ENCODE measurements around the gene HMHB1. TPM values are rescaled to one million over a fixed set of nuclear protein-coding genes. Genes with fewer than 3 reads are reported as not detected.

The HMHB1 gene
- polyA plus RNA-seq, 1 donor from 2014 or later = not detected

DNA sequence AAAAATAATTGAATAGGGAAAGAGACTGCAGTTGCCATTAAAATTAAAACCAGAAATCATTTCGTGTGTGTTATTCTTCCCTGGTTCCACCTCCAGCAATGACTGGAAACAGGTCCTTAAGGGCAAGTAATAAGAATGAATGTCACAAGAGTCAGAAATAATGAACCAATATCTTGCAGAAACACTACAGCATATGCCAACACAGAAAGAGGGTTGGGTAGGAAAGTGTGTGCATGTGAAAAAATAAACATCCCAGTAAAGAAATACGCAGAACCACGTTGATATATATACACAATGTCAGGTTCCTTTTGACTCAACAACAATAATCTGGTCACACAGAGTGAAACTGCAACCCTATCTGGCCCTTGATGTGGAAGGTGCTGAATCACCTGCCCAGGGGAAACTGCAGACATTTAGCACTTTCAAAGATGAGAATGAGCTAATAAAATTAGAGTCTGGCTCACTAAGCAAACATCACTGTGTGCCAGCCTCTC lies 15.0 kb downstream of the HMHB1 start:
- H3K4me1 Mint-ChIP-seq = peaks cover 0 to 9% (median 5%) of the 10 kb centered on the region in 3 donors
- no peaks in the 10 kb centered on the region for H3K9me3 Mint-ChIP-seq
- H3K36me3 Mint-ChIP-seq = no peaks in the 10 kb centered on the region
- no peak overlapping the region for H3K27ac Mint-ChIP-seq
- no peak overlapping the region for H3K4me3 Mint-ChIP-seq
- no peaks in the 10 kb centered on the region for H3K27me3 Mint-ChIP-seq

DNA sequence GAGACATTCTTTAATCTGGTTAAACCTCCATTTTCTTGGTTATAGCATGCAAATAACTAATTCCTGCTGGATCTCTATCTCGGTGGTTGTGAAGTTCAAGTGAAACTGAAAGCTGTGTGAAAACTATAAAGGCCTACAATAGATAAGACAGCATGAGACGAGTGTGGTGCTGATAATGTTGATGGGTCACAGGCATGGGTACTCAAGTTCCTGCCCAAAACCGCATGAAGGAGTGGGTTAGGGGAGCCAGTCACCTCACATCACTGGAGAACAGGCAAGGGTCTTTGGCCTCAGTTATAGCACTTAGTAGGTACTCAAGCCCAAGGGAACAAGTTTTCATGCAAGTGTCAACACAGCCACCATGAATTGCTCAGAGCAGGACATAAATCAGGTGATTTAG lies 16.7 kb downstream of the HMHB1 start:
- Mint-ChIP-seq H3K27me3 (no peaks in the 10 kb centered on the region), H3K36me3 (no peaks in the 10 kb centered on the region), H3K4me1 (peaks cover 0 to 9% (median 5%) of the 10 kb centered on the region in 3 donors), H3K4me3 (no peak overlapping the region), H3K9me3 (no peaks in the 10 kb centered on the region), H3K27ac (no peak overlapping the region)

- no peak overlapping the region for H3K4me3 Mint-ChIP-seq
Measured at GRCh38 chr5:143833177-143833576, 21.2 kb downstream of the HMHB1 start.

GRCh38 chr5:143835251-143835650 lies 23.3 kb downstream of the HMHB1 start:
- Mint-ChIP-seq H3K27ac (no peak overlapping the region), H3K27me3 (peaks cover 2% of the 10 kb centered on the region), H3K4me3 (no peak overlapping the region), H3K36me3 (no peaks in the 10 kb centered on the region), H3K9me3 (no peaks in the 10 kb centered on the region), H3K4me1 (no peaks in the 10 kb centered on the region)

More at GRCh38 chr5:143833177-143833576, 21.2 kb downstream of the HMHB1 start:
- H3K27me3 Mint-ChIP-seq = no peaks in the 10 kb centered on the region
- peaks cover 0 to 8% (median 5%) of the 10 kb centered on the region in 3 donors for H3K4me1 Mint-ChIP-seq
- H3K9me3 Mint-ChIP-seq = no peaks in the 10 kb centered on the region
- H3K36me3 Mint-ChIP-seq = no peaks in the 10 kb centered on the region
- no peak overlapping the region for H3K27ac Mint-ChIP-seq

- Mint-ChIP-seq H3K27me3 (peaks cover 2% of the 10 kb centered on the region), H3K27ac (no peak overlapping the region), H3K36me3 (no peaks in the 10 kb centered on the region), H3K9me3 (no peaks in the 10 kb centered on the region), H3K4me3 (no peak overlapping the region), H3K4me1 (no peaks in the 10 kb centered on the region)
Measured at GRCh38 chr5:143836161-143836725, 24.3 kb downstream of the HMHB1 start.

DNA sequence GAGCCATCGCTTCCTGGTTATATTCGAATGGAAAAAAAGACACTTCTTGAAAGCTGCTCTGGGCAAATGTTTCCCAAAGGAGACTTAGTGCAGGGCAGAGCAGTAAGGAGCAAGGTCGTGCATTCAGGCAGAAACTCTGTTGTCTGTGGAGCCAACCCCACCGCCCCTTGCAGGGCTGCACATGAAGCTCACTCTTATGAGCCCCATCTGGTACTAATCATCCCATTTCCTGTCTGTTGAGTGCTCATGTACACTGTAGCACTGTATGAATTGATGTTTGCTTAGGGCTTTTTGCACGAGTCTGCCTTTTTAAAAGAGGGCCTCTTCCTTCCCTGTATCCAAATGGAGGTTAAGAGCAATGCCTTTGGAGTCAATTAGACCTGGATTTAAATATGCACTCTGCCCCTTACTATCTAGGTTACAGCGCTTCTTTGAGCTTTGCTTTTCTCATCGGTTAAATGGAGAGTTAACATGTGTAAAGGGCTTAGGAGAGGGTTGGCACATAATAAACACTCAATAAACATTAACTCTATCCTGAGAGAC lies 25.4 kb downstream of the HMHB1 start:
- H3K4me1 Mint-ChIP-seq = no peaks in the 10 kb centered on the region
- H3K27me3 Mint-ChIP-seq = peaks cover 3% of the 10 kb centered on the region
- H3K4me3 Mint-ChIP-seq = no peak overlapping the region
- H3K9me3 Mint-ChIP-seq = no peaks in the 10 kb centered on the region
- no peaks in the 10 kb centered on the region for H3K36me3 Mint-ChIP-seq
- H3K27ac Mint-ChIP-seq = no peak overlapping the region

GRCh38 chr5:143841446-143841845 lies 29.5 kb downstream of the HMHB1 start:
- Mint-ChIP-seq H3K27ac (no peak overlapping the region), H3K4me1 (no peaks in the 10 kb centered on the region), H3K4me3 (no peak overlapping the region), H3K9me3 (no peaks in the 10 kb centered on the region), H3K36me3 (no peaks in the 10 kb centered on the region), H3K27me3 (peaks cover 3% of the 10 kb centered on the region)

- Mint-ChIP-seq H3K27me3 (peaks cover 3% of the 10 kb centered on the region), H3K27ac (no peak overlapping the region), H3K4me3 (no peak overlapping the region), H3K36me3 (no peaks in the 10 kb centered on the region), H3K9me3 (no peaks in the 10 kb centered on the region), H3K4me1 (no peaks in the 10 kb centered on the region)
Measured at GRCh38 chr5:143842920-143843319, 31.0 kb downstream of the HMHB1 start.

- no peaks in the 10 kb centered on the region for H3K4me1 Mint-ChIP-seq
- no peaks in the 10 kb centered on the region for H3K9me3 Mint-ChIP-seq
- H3K36me3 Mint-ChIP-seq = no peaks in the 10 kb centered on the region
- peaks cover 3% of the 10 kb centered on the region for H3K27me3 Mint-ChIP-seq
- H3K27ac Mint-ChIP-seq = no peak overlapping the region
- H3K4me3 Mint-ChIP-seq = no peak overlapping the region
Measured at GRCh38 chr5:143843461-143843860, 31.5 kb downstream of the HMHB1 start.

- Mint-ChIP-seq H3K4me1 (no peaks in the 10 kb centered on the region), H3K27ac (no peak overlapping the region), H3K27me3 (no peaks in the 10 kb centered on the region), H3K4me3 (no peak overlapping the region), H3K36me3 (no peaks in the 10 kb centered on the region), H3K9me3 (peaks cover 0 to 2% (median 0%) of the 10 kb centered on the region in 3 donors)
Measured at GRCh38 chr5:143850050-143850683, 38.2 kb downstream of the HMHB1 start.

DNA sequence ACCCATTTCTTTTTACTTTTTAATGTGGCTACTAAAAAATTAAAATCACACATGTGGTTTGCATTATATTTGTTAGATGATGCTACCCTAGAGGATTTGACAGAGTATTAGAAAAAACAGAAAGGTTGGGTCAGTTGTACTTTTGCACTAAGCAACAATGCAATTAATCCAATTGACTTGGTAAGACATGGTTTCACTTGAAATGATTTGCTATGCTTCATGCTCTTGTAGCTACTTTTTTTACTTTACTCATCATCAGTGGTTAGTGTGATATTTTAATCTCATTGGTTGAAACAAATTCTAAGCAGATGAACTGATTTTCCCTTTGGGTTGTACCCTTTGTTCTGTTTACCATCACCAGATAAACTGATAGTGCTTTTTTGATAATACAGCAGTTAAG lies 39.4 kb downstream of the HMHB1 start:
- Mint-ChIP-seq H3K27ac (no peak overlapping the region), H3K4me1 (no peaks in the 10 kb centered on the region), H3K27me3 (no peaks in the 10 kb centered on the region), H3K36me3 (no peaks in the 10 kb centered on the region), H3K4me3 (no peak overlapping the region), H3K9me3 (peaks cover 0 to 3% (median 0%) of the 10 kb centered on the region in 3 donors)

DNA sequence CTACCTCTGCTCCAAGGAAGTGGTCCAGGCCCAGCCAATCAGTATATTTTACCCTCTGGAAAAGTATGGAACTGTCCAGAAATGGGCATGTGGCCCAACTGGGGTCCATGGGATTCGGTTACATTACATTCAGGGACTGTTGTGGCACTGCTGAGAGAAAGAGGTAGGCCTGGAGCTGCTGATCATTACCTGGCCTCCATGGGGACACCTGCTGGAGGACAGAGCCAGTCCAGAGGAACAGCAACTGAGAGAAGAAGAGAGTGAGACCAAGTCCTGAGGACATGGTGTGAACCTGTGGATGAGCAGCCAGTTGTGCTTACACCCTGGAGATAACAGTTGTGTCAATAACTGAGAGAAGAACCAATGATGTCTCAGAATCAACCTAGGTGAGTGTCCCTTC lies 48.2 kb downstream of the HMHB1 start:
- Mint-ChIP-seq H3K9me3 (peaks cover 0 to 2% (median 1%) of the 10 kb centered on the region in 3 donors), H3K4me3 (no peak overlapping the region), H3K36me3 (no peaks in the 10 kb centered on the region), H3K27me3 (no peaks in the 10 kb centered on the region), H3K27ac (no peak overlapping the region), H3K4me1 (peaks cover 0 to 2% (median 0%) of the 10 kb centered on the region in 3 donors)

DNA sequence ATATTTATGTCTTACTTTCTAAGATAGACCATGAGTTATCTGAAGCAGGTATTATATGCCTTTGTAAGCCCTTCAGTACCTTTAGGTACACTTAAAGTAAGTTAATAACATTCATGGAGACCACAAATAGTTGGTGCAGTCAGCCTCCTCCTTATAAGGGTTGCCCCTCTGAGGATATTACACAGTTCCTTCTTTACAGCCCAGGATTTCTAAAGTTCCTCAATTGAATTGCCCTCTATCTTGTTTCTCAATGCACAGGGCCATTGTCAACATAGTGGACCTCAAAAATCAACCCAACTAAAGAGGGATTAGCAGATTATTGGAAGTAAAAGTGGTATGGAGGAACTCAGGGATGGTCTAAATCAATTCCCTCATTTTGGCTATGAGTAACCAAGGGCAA lies 50.3 kb downstream of the HMHB1 start:
- Mint-ChIP-seq H3K27me3 (no peaks in the 10 kb centered on the region), H3K27ac (no peak overlapping the region), H3K4me3 (no peak overlapping the region), H3K9me3 (peaks cover 0 to 2% (median 1%) of the 10 kb centered on the region in 3 donors), H3K4me1 (peaks cover 0 to 2% (median 0%) of the 10 kb centered on the region in 3 donors), H3K36me3 (no peaks in the 10 kb centered on the region)

DNA sequence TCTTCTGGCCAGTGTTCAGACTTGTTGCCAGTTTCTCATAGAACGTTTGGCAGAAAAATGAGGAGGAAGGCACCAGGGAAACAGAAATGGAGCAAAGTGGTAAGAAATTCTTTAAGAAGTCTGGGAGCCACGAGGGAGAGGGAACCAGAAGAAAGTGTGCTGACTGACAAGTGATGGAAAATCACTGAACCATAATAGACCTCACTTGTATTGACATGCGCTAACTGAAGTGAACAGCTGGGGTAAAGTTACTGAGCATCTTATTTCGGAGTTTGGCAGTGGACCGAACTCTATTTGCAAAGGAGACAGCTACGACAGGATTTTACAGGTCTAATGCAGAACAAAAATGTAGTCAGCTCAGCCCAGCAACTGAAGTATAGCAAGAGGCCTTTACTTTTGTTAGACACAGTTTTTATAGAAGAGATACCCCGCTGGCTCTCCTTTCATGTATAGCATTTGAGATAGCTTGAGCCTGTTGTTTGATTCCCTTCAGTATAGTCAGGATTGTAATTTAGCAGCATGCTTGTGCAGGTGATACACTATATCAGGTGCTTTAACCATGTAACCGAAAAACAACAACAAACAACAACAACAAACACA lies 53.6 kb downstream of the HMHB1 start:
- Mint-ChIP-seq H3K27ac (no peak overlapping the region), H3K9me3 (peaks cover 0 to 2% (median 0%) of the 10 kb centered on the region in 3 donors), H3K27me3 (no peaks in the 10 kb centered on the region), H3K36me3 (no peaks in the 10 kb centered on the region), H3K4me1 (peaks cover 0 to 2% (median 0%) of the 10 kb centered on the region in 3 donors), H3K4me3 (no peak overlapping the region)

Measured in IgD-negative memory B cell (primary cell).